GM18909 (cell line): ENCODE measurements around the gene DDR2.
"Not testable (repeated sequence)": the region's sequence is repeated elsewhere in the genome, so short reads cannot be mapped to it uniquely, and the experiment has no call there.

Experiments used
- ATAC-seq: cut with Tn5 transposase; IDR thresholded peaks from one replicate; pipeline ENCODE4 v1.9.1; 2021; ENCODE audit warnings: mild to moderate bottlenecking; ENCODE audit not compliant: unreplicated experiment, poor library complexity

The DDR2 gene

DNA sequence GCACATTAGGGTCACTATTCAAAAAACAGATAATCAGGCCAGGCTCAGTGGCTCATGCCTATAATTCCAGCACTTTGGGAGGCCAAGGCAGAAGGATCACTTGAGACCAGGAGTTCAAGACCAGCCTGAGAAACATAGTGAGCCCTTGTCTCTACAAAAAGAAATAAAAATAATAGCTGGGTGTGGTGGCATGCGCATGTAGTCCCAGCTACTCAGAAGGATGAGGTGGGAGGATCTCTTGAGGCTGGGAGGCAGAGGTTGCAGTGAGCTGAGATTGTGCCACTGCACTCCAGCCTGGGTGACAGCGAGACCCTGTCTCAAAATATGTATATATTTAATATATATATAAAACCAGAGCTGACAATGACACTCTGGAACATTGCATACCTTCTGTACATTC lies 180.1 kb downstream of the DDR2 start:
- ATAC-seq: not testable (repeated sequence)

DNA sequence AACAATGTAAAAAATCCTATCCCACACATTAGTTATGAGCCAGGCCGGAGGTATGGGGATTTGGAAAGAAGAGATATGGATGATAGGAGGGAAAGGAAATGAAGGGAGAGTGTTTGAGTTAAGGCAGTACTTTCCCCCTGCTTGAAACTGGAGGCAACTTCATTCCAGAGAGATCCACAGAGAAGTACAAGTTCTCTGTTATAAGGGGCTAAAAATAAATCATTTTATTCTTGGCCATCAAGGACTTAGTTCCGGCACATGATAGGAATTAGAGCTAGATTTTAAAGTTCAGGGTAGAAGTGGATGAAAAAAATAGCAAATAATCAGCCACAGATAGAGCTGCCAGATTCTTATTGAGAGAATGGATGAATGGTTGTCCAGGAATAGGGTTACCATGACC lies 185.9 kb downstream of the DDR2 start:
- ATAC-seq: not testable (repeated sequence)

DNA sequence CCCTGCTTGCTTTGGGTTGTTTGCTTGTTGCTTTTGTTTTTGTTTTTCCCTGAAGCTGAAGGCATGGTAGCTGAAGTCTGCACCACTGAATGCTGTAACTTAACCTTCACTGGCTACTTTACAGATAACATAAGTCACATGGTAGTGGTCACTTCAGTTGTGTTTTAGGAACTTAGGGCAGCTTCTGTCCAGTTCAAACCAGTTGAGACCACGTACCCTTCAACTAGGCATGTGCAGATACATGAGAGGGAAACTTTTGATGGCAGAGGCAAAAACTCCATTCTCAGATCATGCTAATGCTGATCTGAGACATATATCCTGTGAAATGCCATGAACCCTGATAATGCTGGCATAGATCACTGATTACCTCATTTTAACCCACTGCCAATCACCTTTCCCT lies 186.4 kb downstream of the DDR2 start:
- ATAC-seq: not testable (repeated sequence)

DNA sequence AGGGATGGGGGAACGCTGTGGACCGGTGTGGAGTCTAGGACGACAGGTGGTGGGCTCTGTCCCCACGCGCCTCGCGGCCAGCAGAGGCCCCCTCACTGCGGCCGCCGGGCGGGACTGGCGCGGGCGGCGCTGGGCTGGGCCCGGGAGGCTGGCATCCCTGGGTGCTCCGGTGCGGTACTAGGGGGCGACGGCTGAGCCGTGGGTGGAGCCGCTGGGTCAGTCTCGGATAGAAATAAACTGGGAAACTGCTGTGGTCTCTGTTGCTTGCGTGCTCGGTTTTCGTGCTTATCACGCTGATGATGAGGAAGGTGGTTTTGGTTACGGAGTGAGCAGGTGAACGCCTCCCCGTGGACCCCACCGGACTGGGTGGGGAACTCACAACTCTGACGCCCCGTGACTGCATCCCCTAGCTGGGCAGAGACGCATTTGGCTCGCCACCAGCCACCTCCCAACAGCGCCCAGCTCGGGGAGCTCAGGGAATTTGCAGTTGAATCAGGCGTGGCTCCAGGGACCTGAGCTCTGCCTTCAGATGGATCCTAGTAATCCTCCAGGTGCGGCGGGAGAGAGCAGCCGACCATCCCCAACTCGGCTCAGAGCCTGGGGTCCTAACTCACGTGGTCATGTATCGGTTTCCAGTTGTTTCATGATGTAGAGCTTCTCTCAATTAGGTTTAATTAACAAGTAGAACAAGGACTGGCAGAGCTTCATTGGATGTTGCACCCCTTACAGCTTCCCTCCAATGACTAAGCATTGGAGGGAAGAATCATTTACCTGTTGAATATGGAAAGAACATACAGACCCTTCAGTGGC lies 190.3 kb downstream of the DDR2 start:
- no peak for ATAC-seq

DNA sequence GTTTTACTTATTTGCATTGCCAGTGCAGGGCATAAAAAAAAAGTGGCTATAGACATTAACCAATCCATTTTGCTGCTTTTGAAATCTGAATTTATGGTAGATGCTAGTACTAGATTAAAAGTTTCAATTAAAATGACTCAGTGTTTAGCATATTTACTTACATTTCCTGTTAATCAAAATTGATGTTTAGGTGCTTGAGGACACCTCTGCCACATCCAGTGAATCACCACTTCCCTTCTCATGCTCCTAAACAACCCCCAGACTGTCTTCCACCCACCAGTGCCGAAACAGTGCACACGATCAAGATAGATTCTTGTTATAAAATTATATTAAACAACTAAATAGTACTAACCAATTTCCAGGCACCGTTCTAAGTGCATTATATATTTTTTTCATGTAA lies 191.0 kb downstream of the DDR2 start:
- ATAC-seq: no peak

DNA sequence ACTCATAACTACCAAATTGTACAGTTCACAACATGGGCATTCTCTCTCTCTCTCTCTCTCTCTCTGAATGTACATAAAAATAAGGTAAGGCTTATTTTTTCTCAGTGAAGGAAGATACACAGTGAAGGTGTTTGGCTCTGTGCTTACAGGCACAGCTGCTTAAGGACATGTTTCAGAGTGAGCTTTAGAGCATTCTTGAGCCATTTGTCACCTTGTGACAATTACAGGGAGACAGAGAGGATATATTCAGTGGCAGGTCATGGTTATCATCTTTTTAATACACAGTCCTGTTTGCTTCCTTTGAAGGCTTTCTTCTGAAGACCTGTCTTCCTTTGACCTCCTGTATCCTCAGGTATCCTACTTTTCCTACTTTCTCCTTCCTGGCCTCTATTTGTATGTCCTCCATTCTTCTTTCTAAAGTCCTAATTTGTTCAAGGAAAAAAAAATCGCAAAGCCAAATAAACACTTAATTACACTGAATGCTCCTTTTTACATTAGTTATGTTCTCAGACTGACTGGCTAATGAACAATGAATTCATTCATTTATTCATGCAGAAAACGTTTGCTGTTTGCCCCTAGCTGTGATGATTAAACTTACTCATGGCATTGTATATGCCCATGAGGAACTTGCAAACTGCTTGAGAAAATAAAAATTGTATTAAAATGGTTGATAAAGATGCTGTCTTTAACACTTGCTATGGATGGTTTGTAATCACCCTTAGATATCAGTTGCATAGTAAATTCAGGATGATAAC lies 191.7 kb downstream of the DDR2 start:
- no peak for ATAC-seq

DNA sequence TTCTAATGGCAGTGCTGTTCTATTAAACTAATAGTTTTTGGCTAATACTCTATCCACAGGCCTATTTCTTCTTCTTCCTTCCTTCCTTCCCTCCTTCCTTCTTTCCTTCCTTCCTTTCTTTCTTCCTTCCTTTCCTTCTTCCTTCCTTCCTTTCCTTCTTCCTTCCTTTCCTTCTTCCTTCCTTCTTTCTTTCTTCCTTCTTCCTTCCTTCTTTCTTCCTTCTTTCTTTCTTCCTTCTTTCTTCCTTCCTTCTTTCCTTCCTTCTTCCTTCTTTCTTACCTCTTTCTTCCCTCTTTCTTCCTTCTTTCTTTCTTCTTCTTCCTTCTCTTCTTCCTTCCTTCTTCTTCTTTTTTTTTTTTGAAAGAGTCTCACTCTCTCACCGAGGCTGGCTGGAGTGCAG lies 197.0 kb downstream of the DDR2 start:
- ATAC-seq: no peak

DNA sequence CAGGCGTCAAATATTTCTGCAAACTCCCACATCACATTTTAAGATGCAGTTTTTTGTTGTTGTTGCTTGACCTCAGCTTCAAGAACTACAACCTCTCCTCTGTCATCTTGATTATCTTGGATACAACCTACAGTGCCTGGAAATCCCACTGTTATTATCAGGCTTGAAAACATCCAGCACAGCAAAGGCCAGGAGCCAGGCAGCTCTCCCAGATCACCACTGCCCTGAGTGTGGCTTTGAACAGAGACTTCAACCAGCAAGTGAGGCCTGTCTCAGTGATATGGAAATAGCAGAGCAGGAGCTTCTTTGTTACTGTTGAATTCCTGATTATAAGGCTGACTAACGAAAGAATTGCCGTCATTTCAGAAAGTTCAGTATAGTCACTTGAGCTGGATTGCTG lies 200.2 kb downstream of the DDR2 start:
- no peak for ATAC-seq

DNA sequence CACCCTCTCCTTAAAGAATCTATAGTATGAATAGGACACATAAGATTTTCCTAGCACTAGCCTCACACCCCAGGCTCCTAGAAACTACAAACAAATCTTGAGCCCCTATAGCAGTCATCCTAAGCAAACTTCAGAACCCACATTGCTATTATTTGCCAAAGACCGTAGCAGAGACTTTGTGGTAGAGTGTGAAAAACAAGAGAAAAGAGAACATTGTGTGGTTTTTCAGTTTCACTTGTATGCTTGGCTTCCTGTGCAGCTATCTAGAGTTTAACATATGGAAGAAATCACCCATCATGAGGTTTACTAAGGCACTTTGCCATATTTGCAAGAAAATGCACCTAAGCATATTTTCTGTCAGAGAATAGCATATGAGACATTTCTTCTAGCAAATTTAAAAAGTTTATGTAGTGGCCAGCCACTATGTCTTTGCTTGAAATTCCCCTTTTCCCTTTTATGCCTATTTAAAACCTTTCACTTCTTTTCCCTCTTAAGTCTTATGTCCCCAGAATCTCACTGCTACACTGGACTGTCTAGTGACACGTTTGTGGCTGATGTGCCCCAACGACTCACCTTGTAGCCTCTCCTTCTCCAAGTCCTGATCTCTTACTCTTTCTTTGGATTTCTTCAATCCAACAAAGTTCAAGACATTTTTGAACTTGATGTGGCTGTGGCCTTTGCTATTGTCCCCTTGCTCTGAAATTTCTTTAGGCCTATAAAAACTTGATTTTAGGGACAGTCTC lies 203.1 kb downstream of the DDR2 start:
- ATAC-seq: peak; percentile 91
